ENCODE measurements around the gene TGFBR3. TPM values are rescaled to one million over a fixed set of nuclear protein-coding genes. Genes with fewer than 3 reads are reported as not detected.
A peak's percentile ranks its signal among the peaks of the same experiment; 100 is the strongest.

Gene TGFBR3
- total and polyA plus RNA-seq, 2 of the 13 experiments (the other 11 are each of a cell fraction or from before 2014, with no cell fraction given), result 76.5 to 195 TPM

GRCh38 chr1:91744953-91745639 is 140.9 kb downstream of the TGFBR3 start (continued):
- TF ChIP-seq ZBTB8A (CRISPR knock-in tag; IDR thresholded peaks at IDR 0.05; ENCODE audit: borderline replicate concordance, low read depth) (no peak), DRAP1 (CRISPR knock-in tag; IDR thresholded peaks at IDR 0.05) (no peak; the same call in 1 of the 2 replicates), ZNF7 (CRISPR knock-in tag; IDR thresholded peaks at IDR 0.05) (no peak), ZMAT5 (CRISPR knock-in tag; IDR thresholded peaks at IDR 0.05; ENCODE audit: borderline replicate concordance, low read depth) (no peak), ZSCAN25 (CRISPR knock-in tag; IDR thresholded peaks at IDR 0.05) (no peak), SMC3 (IDR thresholded peaks at IDR 0.05; ENCODE audit: low read length) (peak; percentile 65), ZKSCAN8 (CRISPR knock-in tag; IDR thresholded peaks at IDR 0.05; ENCODE audit: borderline replicate concordance) (no peak), NR2F1 (CRISPR knock-in tag; IDR thresholded peaks at IDR 0.05) (no peak), ISX (CRISPR knock-in tag; conservative IDR thresholded peaks at IDR 0.05) (no peak), IKZF1 (IDR thresholded peaks at IDR 0.05) (no peak), RBM39 (IDR thresholded peaks at IDR 0.05; ENCODE audit: low read depth, low read length, poor library complexity, severe bottlenecking) (no peak), NFKB2 (CRISPR knock-in tag; IDR thresholded peaks at IDR 0.05; ENCODE audit: borderline replicate concordance) (no peak), IRF2 (CRISPR knock-in tag; IDR thresholded peaks at IDR 0.05) (no peak), FOSL1 (CRISPR knock-in tag; IDR thresholded peaks at IDR 0.05; ENCODE audit: borderline replicate concordance) (no peak), MYC (CRISPR knock-in tag; IDR thresholded peaks at IDR 0.05; ENCODE audit: borderline replicate concordance) (no peak), CENPX (CRISPR knock-in tag; IDR thresholded peaks at IDR 0.05) (no peak), POLR2A (IDR thresholded peaks at IDR 0.05; ENCODE audit: insufficient read depth in 1 of 2, low read depth in 2 of 2, low read length in 2 of 2) (no peak), PHF21A (CRISPR knock-in tag; IDR thresholded peaks at IDR 0.05) (0 out of 2 replicates have a peak, but pooled peaks have one; percentile 49), HMG20A (CRISPR knock-in tag; IDR thresholded peaks at IDR 0.05; ENCODE audit: borderline replicate concordance) (0 out of 2 replicates have a peak, but pooled peaks have one; percentile 30), ZNF44 (CRISPR knock-in tag; IDR thresholded peaks at IDR 0.05) (no peak), ZFX (CRISPR knock-in tag; IDR thresholded peaks at IDR 0.05; ENCODE audit: low read depth) (0 out of 2 replicates have a peak, but pooled peaks have one; percentile 13), ZNF792 (CRISPR knock-in tag; IDR thresholded peaks at IDR 0.05) (no peak), ZNF558 (CRISPR knock-in tag; IDR thresholded peaks at IDR 0.05; ENCODE audit: borderline replicate concordance) (no peak), ZNF790 (CRISPR knock-in tag; IDR thresholded peaks at IDR 0.05; ENCODE audit: borderline replicate concordance) (no peak)
- TF ChIP-seq, protein P1, sequence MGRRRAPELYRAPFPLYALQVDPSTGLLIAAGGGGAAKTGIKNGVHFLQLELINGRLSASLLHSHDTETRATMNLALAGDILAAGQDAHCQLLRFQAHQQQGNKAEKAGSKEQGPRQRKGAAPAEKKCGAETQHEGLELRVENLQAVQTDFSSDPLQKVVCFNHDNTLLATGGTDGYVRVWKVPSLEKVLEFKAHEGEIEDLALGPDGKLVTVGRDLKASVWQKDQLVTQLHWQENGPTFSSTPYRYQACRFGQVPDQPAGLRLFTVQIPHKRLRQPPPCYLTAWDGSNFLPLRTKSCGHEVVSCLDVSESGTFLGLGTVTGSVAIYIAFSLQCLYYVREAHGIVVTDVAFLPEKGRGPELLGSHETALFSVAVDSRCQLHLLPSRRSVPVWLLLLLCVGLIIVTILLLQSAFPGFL (CRISPR knock-in tag; IDR thresholded peaks at IDR 0.05), result no peak
- TF ChIP-seq, protein P2, sequence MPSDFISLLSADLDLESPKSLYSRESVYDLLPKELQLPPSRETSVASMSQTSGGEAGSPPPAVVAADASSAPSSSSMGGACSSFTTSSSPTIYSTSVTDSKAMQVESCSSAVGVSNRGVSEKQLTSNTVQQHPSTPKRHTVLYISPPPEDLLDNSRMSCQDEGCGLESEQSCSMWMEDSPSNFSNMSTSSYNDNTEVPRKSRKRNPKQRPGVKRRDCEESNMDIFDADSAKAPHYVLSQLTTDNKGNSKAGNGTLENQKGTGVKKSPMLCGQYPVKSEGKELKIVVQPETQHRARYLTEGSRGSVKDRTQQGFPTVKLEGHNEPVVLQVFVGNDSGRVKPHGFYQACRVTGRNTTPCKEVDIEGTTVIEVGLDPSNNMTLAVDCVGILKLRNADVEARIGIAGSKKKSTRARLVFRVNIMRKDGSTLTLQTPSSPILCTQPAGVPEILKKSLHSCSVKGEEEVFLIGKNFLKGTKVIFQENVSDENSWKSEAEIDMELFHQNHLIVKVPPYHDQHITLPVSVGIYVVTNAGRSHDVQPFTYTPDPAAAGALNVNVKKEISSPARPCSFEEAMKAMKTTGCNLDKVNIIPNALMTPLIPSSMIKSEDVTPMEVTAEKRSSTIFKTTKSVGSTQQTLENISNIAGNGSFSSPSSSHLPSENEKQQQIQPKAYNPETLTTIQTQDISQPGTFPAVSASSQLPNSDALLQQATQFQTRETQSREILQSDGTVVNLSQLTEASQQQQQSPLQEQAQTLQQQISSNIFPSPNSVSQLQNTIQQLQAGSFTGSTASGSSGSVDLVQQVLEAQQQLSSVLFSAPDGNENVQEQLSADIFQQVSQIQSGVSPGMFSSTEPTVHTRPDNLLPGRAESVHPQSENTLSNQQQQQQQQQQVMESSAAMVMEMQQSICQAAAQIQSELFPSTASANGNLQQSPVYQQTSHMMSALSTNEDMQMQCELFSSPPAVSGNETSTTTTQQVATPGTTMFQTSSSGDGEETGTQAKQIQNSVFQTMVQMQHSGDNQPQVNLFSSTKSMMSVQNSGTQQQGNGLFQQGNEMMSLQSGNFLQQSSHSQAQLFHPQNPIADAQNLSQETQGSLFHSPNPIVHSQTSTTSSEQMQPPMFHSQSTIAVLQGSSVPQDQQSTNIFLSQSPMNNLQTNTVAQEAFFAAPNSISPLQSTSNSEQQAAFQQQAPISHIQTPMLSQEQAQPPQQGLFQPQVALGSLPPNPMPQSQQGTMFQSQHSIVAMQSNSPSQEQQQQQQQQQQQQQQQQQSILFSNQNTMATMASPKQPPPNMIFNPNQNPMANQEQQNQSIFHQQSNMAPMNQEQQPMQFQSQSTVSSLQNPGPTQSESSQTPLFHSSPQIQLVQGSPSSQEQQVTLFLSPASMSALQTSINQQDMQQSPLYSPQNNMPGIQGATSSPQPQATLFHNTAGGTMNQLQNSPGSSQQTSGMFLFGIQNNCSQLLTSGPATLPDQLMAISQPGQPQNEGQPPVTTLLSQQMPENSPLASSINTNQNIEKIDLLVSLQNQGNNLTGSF (CRISPR knock-in tag; IDR thresholded peaks at IDR 0.05), result no peak
